Fibroblast of skin of scalp (primary cell): ENCODE measurements around the gene NPEPPS.

Source experiments
- DNase-seq: peaks from one replicate; pipeline ENCODE4 v3.0.0-alpha.2; 2013

The NPEPPS gene

DNA sequence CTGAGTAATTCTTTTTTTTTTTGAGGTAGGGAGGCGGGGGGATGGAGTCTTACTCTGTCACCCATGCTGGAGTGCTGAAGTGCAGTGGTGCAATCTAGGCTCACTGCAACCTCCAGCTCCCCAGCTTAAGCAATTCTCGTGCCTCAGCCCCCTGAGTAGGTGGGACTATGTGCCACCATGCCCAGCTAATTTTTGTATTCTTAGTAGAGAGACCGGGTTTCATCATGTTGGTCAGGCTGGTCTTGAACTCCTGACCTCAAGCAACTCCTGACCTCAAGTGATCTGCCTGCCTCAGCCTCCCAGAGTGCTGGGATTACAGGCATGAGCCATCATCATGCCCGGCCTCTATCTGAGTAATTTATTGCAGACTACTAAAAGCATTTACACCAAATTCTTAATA is 138.2 kb downstream of the NPEPPS start:
- no peak for DNase-seq

DNA sequence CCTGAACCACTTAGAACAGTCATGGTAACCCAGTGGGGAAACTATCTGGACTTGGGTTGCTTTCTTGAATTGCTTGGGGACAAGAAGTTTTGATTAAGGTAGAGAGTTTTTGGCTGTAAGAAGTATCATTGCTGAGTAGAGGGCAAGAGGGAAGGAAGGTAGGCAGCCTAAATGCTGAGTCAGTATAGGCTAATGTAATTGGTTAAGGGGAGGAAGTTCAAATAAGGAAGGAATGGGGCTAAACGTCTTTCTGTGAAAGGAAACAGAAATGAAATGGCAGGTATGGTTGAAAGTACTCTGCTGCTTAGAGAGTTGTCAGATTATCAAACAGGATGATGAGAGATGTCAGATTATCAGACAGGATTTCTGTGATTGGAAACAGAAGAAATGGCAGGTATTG is 139.2 kb downstream of the NPEPPS start:
- DNase-seq: no peak
